ENCODE measurements around the gene SRRM1. TPM values are rescaled to one million over a fixed set of nuclear protein-coding genes. Genes with fewer than 3 reads are reported as not detected.

SRRM1 gene
- total and polyA plus RNA-seq, 2 experiments from 2014 or later = 118 to 666 TPM

DNA sequence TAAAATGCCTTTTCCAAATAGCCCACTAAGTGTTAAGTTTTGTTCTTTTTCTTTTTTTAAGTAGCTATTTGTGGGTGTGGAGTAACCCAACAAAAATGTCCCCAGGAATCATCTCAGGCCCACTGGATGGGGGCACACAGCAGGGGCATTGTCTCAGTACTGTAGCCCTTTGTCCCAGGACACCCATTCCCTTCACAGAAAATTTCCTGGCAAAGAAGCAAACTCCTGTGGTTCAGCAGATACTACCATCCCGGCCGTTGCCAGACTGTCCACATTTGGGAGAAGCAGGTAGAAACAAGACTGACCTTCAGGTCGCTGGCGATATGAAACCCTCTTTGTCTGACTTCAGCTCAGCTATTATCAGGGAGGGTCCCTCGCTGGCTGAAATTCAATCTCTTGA is 23.7 kb upstream of the SRRM1 start:
- H4K20me1 ChIP-seq (replicated peaks; ENCODE audit: insufficient read depth) = no peaks in the 10 kb centered on the region
- no peaks in the 10 kb centered on the region for H3K9me2 ChIP-seq (ENCODE audit: insufficient read depth)
- no peak overlapping the region for H3K27ac ChIP-seq (ENCODE audit: low read depth)
- no peak overlapping the region for H3K4me3 Mint-ChIP-seq
- no peak overlapping the region for H3K4me2 ChIP-seq
- H3K4me1 Mint-ChIP-seq = no peaks in the 10 kb centered on the region
- H2AFZ ChIP-seq = peak overlapping the region; percentile 52
- H3K4me1 ChIP-seq (ENCODE audit: insufficient read depth) = no peaks in the 10 kb centered on the region
- no peak overlapping the region for H3K4me3 ChIP-seq
- no peaks in the 10 kb centered on the region for H3F3A ChIP-seq (replicated peaks; ENCODE audit: low read depth)
- H3K36me3 Mint-ChIP-seq (ENCODE audit: low read depth) = no peaks in the 10 kb centered on the region
- H3K9me3 Mint-ChIP-seq = no peaks in the 10 kb centered on the region
- no peak overlapping the region for H3K27ac Mint-ChIP-seq
- TF ChIP-seq, protein P1, sequence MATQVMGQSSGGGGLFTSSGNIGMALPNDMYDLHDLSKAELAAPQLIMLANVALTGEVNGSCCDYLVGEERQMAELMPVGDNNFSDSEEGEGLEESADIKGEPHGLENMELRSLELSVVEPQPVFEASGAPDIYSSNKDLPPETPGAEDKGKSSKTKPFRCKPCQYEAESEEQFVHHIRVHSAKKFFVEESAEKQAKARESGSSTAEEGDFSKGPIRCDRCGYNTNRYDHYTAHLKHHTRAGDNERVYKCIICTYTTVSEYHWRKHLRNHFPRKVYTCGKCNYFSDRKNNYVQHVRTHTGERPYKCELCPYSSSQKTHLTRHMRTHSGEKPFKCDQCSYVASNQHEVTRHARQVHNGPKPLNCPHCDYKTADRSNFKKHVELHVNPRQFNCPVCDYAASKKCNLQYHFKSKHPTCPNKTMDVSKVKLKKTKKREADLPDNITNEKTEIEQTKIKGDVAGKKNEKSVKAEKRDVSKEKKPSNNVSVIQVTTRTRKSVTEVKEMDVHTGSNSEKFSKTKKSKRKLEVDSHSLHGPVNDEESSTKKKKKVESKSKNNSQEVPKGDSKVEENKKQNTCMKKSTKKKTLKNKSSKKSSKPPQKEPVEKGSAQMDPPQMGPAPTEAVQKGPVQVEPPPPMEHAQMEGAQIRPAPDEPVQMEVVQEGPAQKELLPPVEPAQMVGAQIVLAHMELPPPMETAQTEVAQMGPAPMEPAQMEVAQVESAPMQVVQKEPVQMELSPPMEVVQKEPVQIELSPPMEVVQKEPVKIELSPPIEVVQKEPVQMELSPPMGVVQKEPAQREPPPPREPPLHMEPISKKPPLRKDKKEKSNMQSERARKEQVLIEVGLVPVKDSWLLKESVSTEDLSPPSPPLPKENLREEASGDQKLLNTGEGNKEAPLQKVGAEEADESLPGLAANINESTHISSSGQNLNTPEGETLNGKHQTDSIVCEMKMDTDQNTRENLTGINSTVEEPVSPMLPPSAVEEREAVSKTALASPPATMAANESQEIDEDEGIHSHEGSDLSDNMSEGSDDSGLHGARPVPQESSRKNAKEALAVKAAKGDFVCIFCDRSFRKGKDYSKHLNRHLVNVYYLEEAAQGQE (IDR thresholded peaks at IDR 0.05; ENCODE audit: unreplicated experiment) = no peak
- TF ChIP-seq CTCF (conservative IDR thresholded peaks at IDR 0.05; ENCODE audit: low read depth in 2 of 2) (no peak), STAT1 (IDR thresholded peaks at IDR 0.05; ENCODE audit: unreplicated experiment) (no peak), NANOG (IDR thresholded peaks at IDR 0.05; ENCODE audit: borderline replicate concordance) (no peak), POLR2AphosphoS5 (IDR thresholded peaks at IDR 0.05; ENCODE audit: low read depth) (no peak), CREB1 (CRISPR knock-in tag; IDR thresholded peaks at IDR 0.05; ENCODE audit: low read depth) (no peak), EZH2 (IDR thresholded peaks at IDR 0.05; ENCODE audit: low read depth, unreplicated experiment) (no peak), ZNF331 (CRISPR knock-in tag; IDR thresholded peaks at IDR 0.05; ENCODE audit: low read depth) (no peak)
- TF ChIP-seq, protein P2, sequence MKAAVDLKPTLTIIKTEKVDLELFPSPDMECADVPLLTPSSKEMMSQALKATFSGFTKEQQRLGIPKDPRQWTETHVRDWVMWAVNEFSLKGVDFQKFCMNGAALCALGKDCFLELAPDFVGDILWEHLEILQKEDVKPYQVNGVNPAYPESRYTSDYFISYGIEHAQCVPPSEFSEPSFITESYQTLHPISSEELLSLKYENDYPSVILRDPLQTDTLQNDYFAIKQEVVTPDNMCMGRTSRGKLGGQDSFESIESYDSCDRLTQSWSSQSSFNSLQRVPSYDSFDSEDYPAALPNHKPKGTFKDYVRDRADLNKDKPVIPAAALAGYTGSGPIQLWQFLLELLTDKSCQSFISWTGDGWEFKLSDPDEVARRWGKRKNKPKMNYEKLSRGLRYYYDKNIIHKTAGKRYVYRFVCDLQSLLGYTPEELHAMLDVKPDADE (IDR thresholded peaks at IDR 0.05) = no peak
- no peaks in the 10 kb centered on the region for H3K27me3 ChIP-seq (ENCODE audit: insufficient read depth)
- DNase-seq (ENCODE audit: low spot score) (no peak), ATAC-seq (no peak)
- no peaks in the 10 kb centered on the region for H3K79me2 ChIP-seq (replicated peaks; ENCODE audit: insufficient read depth)
- H3K27me3 Mint-ChIP-seq (ENCODE audit: insufficient read depth, low read depth, poor library complexity) = peaks cover 2% of the 10 kb centered on the region
- H3K36me3 ChIP-seq (ENCODE audit: insufficient read depth) = no peaks in the 10 kb centered on the region

- no peak overlapping the region for H3K27ac ChIP-seq (ENCODE audit: low read depth)
- Mint-ChIP-seq H3K4me1 (no peaks in the 10 kb centered on the region), H3K4me3 (no peak overlapping the region), H3K27ac (no peak overlapping the region), H3K36me3 (ENCODE audit: low read depth) (no peaks in the 10 kb centered on the region; the same call in 2 of the 3 replicates), H3K9me3 (peaks cover 3% of the 10 kb centered on the region; the same call in 1 of the 3 replicates), H3K27me3 (ENCODE audit: insufficient read depth, low read depth, poor library complexity) (peaks cover 2% of the 10 kb centered on the region)
- DNase-seq (ENCODE audit: low spot score) (no peak), ATAC-seq (no peak)
- H4K20me1 ChIP-seq (replicated peaks; ENCODE audit: insufficient read depth) = no peaks in the 10 kb centered on the region
- no peaks in the 10 kb centered on the region for H3K4me1 ChIP-seq (ENCODE audit: insufficient read depth)
- H3K4me2 ChIP-seq = no peak overlapping the region
- H3K4me3 ChIP-seq = no peak overlapping the region
- no peaks in the 10 kb centered on the region for H3K36me3 ChIP-seq (ENCODE audit: insufficient read depth)
- H3K9me2 ChIP-seq (ENCODE audit: insufficient read depth) = no peaks in the 10 kb centered on the region
- TF ChIP-seq POLR2AphosphoS5 (IDR thresholded peaks at IDR 0.05; ENCODE audit: low read depth) (no peak), NANOG (IDR thresholded peaks at IDR 0.05; ENCODE audit: borderline replicate concordance) (no peak)
- no peaks in the 10 kb centered on the region for H3F3A ChIP-seq (replicated peaks; ENCODE audit: low read depth)
- H3K79me2 ChIP-seq (replicated peaks; ENCODE audit: insufficient read depth) = no peaks in the 10 kb centered on the region
- H2AFZ ChIP-seq = peak overlapping the region; percentile 72
- no peaks in the 10 kb centered on the region for H3K27me3 ChIP-seq (ENCODE audit: insufficient read depth)
Measured at GRCh38 chr1:24620678-24621077, 22.4 kb upstream of the SRRM1 start.
